OCI-LY3 (cell line): ENCODE results near the gene ACYP2.

ENCODE experiments used
- CTCF ChIP-seq: fragments of 200-600, 300-600 bp; sonication (generic); IDR thresholded peaks from 2 replicates; pipeline ENCODE4 v1.5.1; 2014; ENCODE audit warnings: antibody characterized with exemption, low read length, low read depth
- EZH2phosphoT487 ChIP-seq: fragments of 200-600 bp; shearing (Covaris generic); IDR thresholded peaks from 2 replicates; pipeline ENCODE4 v1.6.1; 2018; ENCODE audit warnings: antibody characterized with exemption, mixed run types, low read depth

- TF ChIP-seq CTCF (no peak), EZH2phosphoT487 (no peak)
Observed at GRCh38 chr2:54194761-54195750, 79.6 kb downstream of the ACYP2 start.
